Naive thymus-derived CD4-positive, alpha-beta T cell (primary cell): ENCODE data around the gene PLCL1. TPM values are rescaled to one million over a fixed set of nuclear protein-coding genes. Genes with fewer than 3 reads are reported as not detected.
A peak's percentile ranks its signal among the peaks of the same experiment; 100 is the strongest.

Source experiments
- ATAC-seq: fragments of 150-1000 bp; cut with Tn5 transposase; 2 replicates; pipeline ENCODE4 v1.10.0; 2021; ENCODE audit warnings: mild to moderate bottlenecking, moderate library complexity
- CTCF ChIA-PET: fragments of 350-600 bp; sonication (Branson Sonifier 250); formaldehyde crosslinking; loops from one replicate; lab custom pipeline; 2021; ENCODE audit warnings: antibody characterized with exemption; lab: Charles Lee
- POLR2A ChIA-PET: fragments of 350-600 bp; sonication (Branson Sonifier 250); formaldehyde crosslinking; loops from one replicate; lab custom pipeline; 2021; ENCODE audit warnings: antibody characterized with exemption, inconsistent platforms; lab: Charles Lee
- DNase-seq, 9 donors: peaks; one replicate each; pipeline versions ENCODE4 v3.0.0 to v3.0.0-alpha.2; 2020 to 2022; ENCODE audit warnings: mixed read lengths in 1 of 9
- H3K27ac ChIP-seq: one replicate; pipeline ENCODE4 v1.7.0; 2013; ENCODE audit warnings: mild to moderate bottlenecking, low read depth, low read length, moderate library complexity
- H3K27me3 ChIP-seq, 2 donors: one replicate each; pipeline ENCODE4 v1.7.0; 2013; ENCODE audit warnings: low read length in 2 of 2, mild to moderate bottlenecking in 2 of 2, moderate library complexity in 2 of 2; ENCODE audit not compliant: control insufficient read depth in 2 of 2, insufficient read depth in 2 of 2
- H3K36me3 ChIP-seq, 3 experiments: 1 replicate in 2 of 3; 2 replicates in 1 of 3; pipeline ENCODE4 v1.7.0; 2013; ENCODE audit warnings: low read length in 3 of 3, mild to moderate bottlenecking in 3 of 3, moderate library complexity in 1 of 3; ENCODE audit not compliant: insufficient read depth in 3 of 3, control insufficient read depth in 2 of 3
- H3K4me1 ChIP-seq, 2 donors: one replicate each; pipeline ENCODE4 v1.7.0; 2013; ENCODE audit warnings: low read length in 2 of 2, mild to moderate bottlenecking in 2 of 2, moderate library complexity in 1 of 2; ENCODE audit not compliant: control insufficient read depth in 2 of 2, insufficient read depth in 2 of 2
- H3K4me3 ChIP-seq: 2 replicates; pipeline ENCODE4 v1.7.0; 2013; ENCODE audit warnings: mild to moderate bottlenecking, low read length
- H3K9me3 ChIP-seq, 3 experiments: 1 replicate in 2 of 3; 2 replicates in 1 of 3; pipeline ENCODE4 v1.7.0; 2013; ENCODE audit warnings: low read length in 3 of 3; ENCODE audit not compliant: control insufficient read depth in 2 of 3
- H3K27ac Mint-ChIP-seq, 9 donors: one replicate each; pipeline ENCODE4 v1.8.0; 2020 to 2022; ENCODE audit warnings: mixed read lengths in 9 of 9, mild to moderate bottlenecking in 8 of 9, moderate library complexity in 5 of 9, inconsistent platforms in 2 of 9
- H3K27me3 Mint-ChIP-seq, 5 donors: one replicate each; pipeline ENCODE4 v1.8.0; 2021 to 2022; ENCODE audit warnings: mixed read lengths in 5 of 5, mild to moderate bottlenecking in 1 of 5
- H3K36me3 Mint-ChIP-seq, 5 donors: one replicate each; pipeline ENCODE4 v1.8.0; 2020 to 2022; ENCODE audit warnings: mixed read lengths in 5 of 5, mild to moderate bottlenecking in 3 of 5, inconsistent platforms in 1 of 5
- H3K4me1 Mint-ChIP-seq, 7 donors: one replicate each; pipeline ENCODE4 v1.8.0; 2020 to 2022; ENCODE audit warnings: mixed read lengths in 7 of 7, mild to moderate bottlenecking in 3 of 7, inconsistent platforms in 1 of 7
- H3K4me3 Mint-ChIP-seq, 10 donors: one replicate each; pipeline ENCODE4 v1.8.0; 2020 to 2022; ENCODE audit warnings: mild to moderate bottlenecking in 10 of 10, mixed read lengths in 10 of 10, moderate library complexity in 6 of 10, inconsistent platforms in 2 of 10
- H3K9me3 Mint-ChIP-seq, 11 donors: one replicate each; pipeline ENCODE4 v1.8.0; 2020 to 2022; ENCODE audit warnings: mixed read lengths in 11 of 11, mild to moderate bottlenecking in 4 of 11, inconsistent platforms in 1 of 11, moderate library complexity in 1 of 11
- intact Hi-C, 2 donors: fragments of 100-400 bp; cut with micrococcal nuclease; formaldehyde crosslinking; loops; one replicate each; pipeline ENCODE4 v1.15.1; 2023
- polyA plus RNA-seq, 2 donors: library from polyadenylated mRNA; unstranded; fragments of 300-500 nt; fragmentation: Illumina TruSeq; gene quantifications; one replicate each; pipeline ENCODE4 v1.2.3, GENCODE V29; 2021
- total RNA-seq, 6 experiments: library from RNA in 5 of 6; stranded (reverse) in 5 of 6; gene quantifications; 1 replicate in 5 of 6; 2 replicates in 1 of 6; pipeline ENCODE4 v1.2.3 and lab custom pipeline; 2021 to 2026

The PLCL1 gene
- total and polyA plus RNA-seq, 7 experiments from 2014 or later, result 1.8 to 33.7 (median 22.7) TPM

DNA sequence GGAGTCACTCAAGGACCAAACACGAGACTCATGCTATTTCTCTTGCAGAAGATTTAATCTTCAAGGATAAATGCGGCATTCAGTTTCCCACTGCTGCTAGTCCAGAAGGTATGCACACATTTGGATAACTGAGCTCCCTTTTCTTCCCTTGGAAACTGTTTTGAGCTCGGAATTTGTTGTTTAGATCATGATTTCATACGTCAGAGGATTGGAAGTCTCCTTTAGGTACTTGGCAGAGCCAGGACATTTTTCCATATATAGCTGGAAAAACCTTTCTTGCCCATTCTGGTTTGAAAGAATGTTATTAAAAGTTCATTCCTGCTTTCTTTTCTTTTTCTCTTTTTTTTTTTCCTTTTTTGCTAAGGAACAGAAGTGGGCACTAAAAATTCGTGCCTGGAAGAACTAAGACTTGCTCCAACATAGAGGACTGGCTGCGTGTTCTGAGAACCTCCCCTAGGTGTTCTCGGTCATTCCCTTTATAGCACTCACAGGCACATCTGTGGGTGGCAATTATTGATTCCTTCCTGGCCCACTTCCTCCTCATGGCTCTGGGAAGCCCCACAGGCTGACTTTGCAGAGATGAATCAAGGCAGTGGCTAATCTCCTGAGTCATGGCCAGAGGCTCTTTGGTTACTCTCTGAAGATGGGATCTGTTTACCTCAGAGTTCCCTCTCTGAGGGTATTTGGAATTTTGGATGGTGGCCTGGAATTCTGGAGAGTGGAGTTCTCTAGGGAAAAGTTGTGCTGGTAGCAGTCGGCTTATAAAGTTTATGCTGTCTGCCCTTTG is 104.8 kb downstream of the PLCL1 start:
- Mint-ChIP-seq H3K27ac (peak overlapping the region in 1 of 9 donors; percentile 18), H3K9me3 (peaks cover 0 to 1% (median 0%) of the 10 kb centered on the region in 11 donors), H3K4me1 (peaks cover 4 to 77% (median 59%) of the 10 kb centered on the region in 7 donors), H3K36me3 (peaks cover 0 to 29% (median 8%) of the 10 kb centered on the region in 5 donors), H3K27me3 (peaks cover 0 to 48% (median 0%) of the 10 kb centered on the region in 5 donors), H3K4me3 (no peak overlapping the region)
- DNase-seq (no peak), ATAC-seq (no peak)
- Histone ChIP-seq H3K9me3 (no peaks in the 10 kb centered on the region), H3K27me3 (no peaks in the 10 kb centered on the region), H3K4me3 (no peak overlapping the region), H3K4me1 (peaks cover 0 to 12% of the 10 kb centered on the region in 2 donors), H3K27ac (no peak overlapping the region), H3K36me3 (no peaks in the 10 kb centered on the region)
- ChIA-PET POLR2A (interaction anchor here (1.6 kb wide), 1 partner anchor 17 kb away, joined by 6 read pairs; no protein-coding TSS in a partner anchor), CTCF (interaction anchor here (0.6 kb wide), 2 partner anchors 56 to 122 kb away, joined by 3 read pairs; no protein-coding TSS in a partner anchor)
- intact Hi-C loops, result loop anchor here in 1 of 2 donors (2.0 kb wide), 1 partner anchor 16 kb away; no protein-coding TSS in a partner anchor

GRCh38 chr2:197911667-197912066 is 107.3 kb downstream of the PLCL1 start:
- intact Hi-C loops, result no loop called here
- Mint-ChIP-seq H3K27me3 (peaks cover 0 to 50% (median 0%) of the 10 kb centered on the region in 5 donors), H3K4me3 (no peak overlapping the region), H3K36me3 (peaks cover 0 to 42% (median 8%) of the 10 kb centered on the region in 5 donors), H3K27ac (no peak overlapping the region), H3K4me1 (peaks cover 0 to 78% (median 60%) of the 10 kb centered on the region in 7 donors), H3K9me3 (no peaks in the 10 kb centered on the region)
- ChIA-PET CTCF (no interaction called here), POLR2A (interaction anchor here (0.6 kb wide), 1 partner anchor 228 kb away, joined by 3 read pairs; no protein-coding TSS in a partner anchor)
- DNase-seq, result no peak
- ATAC-seq, result no peak
- no peak overlapping the region for H3K4me3 ChIP-seq
- no peaks in the 10 kb centered on the region for H3K36me3 ChIP-seq
- H3K27ac ChIP-seq, result no peak overlapping the region
- H3K9me3 ChIP-seq, result no peaks in the 10 kb centered on the region
- H3K4me1 ChIP-seq, result peaks cover 0 to 21% of the 10 kb centered on the region in 2 donors
- H3K27me3 ChIP-seq, result no peaks in the 10 kb centered on the region

DNA sequence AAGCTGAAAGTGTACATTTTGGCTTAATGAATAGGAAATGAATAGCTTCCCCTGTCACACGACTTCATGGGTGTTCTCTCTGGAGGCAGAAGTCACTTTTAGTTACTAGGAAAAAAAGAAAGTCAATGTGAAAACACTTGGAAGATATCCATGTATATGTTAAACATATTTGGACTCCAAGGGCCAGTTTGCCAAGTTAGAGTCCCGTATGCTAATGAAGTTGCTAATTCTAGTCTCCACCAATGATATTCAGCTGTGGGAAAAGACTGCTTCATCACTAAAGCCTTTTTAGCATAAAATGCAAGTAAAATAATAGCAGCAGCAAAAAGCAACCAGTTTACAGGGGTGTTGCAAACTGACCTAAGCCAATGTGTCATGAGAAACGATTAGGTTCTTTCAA is 108.7 kb downstream of the PLCL1 start:
- Histone ChIP-seq H3K27me3 (no peaks in the 10 kb centered on the region), H3K4me1 (peaks cover 0 to 21% of the 10 kb centered on the region in 2 donors), H3K36me3 (no peaks in the 10 kb centered on the region), H3K27ac (no peak overlapping the region), H3K9me3 (no peaks in the 10 kb centered on the region), H3K4me3 (no peak overlapping the region)
- no peak for DNase-seq
- intact Hi-C loops, result no loop called here
- Mint-ChIP-seq H3K27ac (no peak overlapping the region), H3K4me3 (no peak overlapping the region), H3K9me3 (peaks cover 0 to 6% (median 0%) of the 10 kb centered on the region in 11 donors), H3K4me1 (peaks cover 0 to 75% (median 49%) of the 10 kb centered on the region in 7 donors), H3K27me3 (peaks cover 0 to 39% (median 0%) of the 10 kb centered on the region in 5 donors), H3K36me3 (peaks cover 0 to 47% (median 17%) of the 10 kb centered on the region in 5 donors)
- CTCF ChIA-PET, result no interaction called here
- POLR2A ChIA-PET, result interaction anchor here (1.0 to 1.3 kb wide), 2 partner anchors 21 to 61 kb away, joined by 3 read pairs; no protein-coding TSS in a partner anchor
- no peak for ATAC-seq

DNA sequence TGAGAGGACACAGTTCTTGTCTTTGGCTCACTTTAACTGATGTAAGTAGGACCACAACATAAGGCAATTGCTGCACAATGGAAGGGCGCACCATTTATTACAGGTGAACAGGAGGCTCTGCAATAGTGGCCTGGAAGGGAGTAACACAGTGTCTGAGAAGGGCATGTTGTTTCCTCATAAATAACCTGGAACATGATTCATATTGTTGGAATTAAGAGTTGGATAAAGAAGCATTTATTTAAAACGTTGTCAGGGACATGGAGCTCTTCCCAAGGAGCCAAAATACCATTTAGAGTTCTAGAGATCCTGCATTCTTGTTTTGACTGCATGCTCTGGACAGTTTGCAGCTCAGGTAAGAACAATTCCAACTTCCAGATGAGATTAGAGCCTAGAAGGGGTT is 110.4 kb downstream of the PLCL1 start:
- intact Hi-C loops, result no loop called here
- ChIA-PET POLR2A (no interaction called here), CTCF (interaction anchor here (0.8 kb wide), 1 partner anchor 45 kb away, joined by 3 read pairs; no protein-coding TSS in a partner anchor)
- Mint-ChIP-seq H3K4me3 (peak overlapping the region in 2 of 10 donors; percentile 15 to 50), H3K9me3 (peaks cover 0 to 6% (median 0%) of the 10 kb centered on the region in 11 donors), H3K27me3 (peaks cover 0 to 27% (median 0%) of the 10 kb centered on the region in 5 donors), H3K27ac (peak overlapping the region in 3 of 9 donors; percentile 2 to 59 (median 38)), H3K4me1 (peaks cover 4 to 74% (median 48%) of the 10 kb centered on the region in 7 donors), H3K36me3 (peaks cover 2 to 44% (median 20%) of the 10 kb centered on the region in 5 donors)
- peaks cover 0 to 15% of the 10 kb centered on the region in 2 donors for H3K4me1 ChIP-seq
- H3K36me3 ChIP-seq, result no peaks in the 10 kb centered on the region
- ATAC-seq (no peak), DNase-seq (no peak)
- no peaks in the 10 kb centered on the region for H3K27me3 ChIP-seq
- H3K27ac ChIP-seq, result no peak overlapping the region
- H3K9me3 ChIP-seq, result no peaks in the 10 kb centered on the region
- no peak overlapping the region for H3K4me3 ChIP-seq

DNA sequence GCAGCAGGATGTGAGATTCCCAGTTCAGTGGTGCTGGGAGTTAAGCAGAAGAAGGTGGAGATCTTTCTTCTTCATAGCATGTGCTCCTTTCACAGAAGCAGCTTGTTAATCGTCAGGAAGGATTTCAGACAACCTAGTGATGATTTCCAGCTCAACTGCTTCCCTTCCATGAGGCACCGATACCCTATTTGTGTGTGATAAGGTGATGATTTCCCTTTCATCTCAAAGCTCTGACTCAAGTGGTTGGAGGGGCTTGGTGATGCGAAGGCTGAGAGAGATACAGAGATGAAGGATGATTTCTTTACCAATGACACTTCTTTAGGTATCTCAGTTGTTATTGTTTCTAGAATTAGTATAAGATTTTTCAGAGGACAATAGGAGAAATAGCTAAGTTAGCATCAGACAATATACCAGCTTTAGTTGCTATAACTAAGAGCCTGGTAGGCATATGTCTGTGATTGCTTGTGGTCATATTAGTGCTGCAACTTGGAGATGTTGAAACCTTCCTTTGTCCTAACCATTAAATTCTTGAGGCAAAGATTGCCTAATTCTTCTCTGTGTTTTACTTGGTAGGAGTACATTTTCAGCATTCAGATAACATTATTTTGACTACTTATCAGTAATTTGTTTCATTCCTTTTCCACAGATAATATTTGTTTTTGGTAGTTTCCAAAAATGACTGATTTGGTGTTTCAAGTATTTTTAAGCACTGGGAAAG is 111.3 kb downstream of the PLCL1 start:
- Histone ChIP-seq H3K27me3 (no peaks in the 10 kb centered on the region), H3K4me3 (no peak overlapping the region), H3K36me3 (no peaks in the 10 kb centered on the region), H3K4me1 (peaks cover 0 to 15% of the 10 kb centered on the region in 2 donors), H3K27ac (no peak overlapping the region), H3K9me3 (no peaks in the 10 kb centered on the region)
- no peak for ATAC-seq
- ChIA-PET POLR2A (interaction anchor here (0.7 kb wide), 1 partner anchor 57 kb away, joined by 4 read pairs; no protein-coding TSS in a partner anchor), CTCF (interaction anchor here (0.7 to 0.8 kb wide), 2 partner anchors 46 to 132 kb away, joined by 3 to 5 read pairs; no protein-coding TSS in a partner anchor)
- H3K27me3 Mint-ChIP-seq, result peaks cover 0 to 19% (median 0%) of the 10 kb centered on the region in 5 donors
- intact Hi-C loops, result loop anchor here in 1 of 2 donors (2.0 kb wide), 1 partner anchor 13 kb away; no protein-coding TSS in a partner anchor
- H3K36me3 Mint-ChIP-seq, result peaks cover 2 to 42% (median 20%) of the 10 kb centered on the region in 5 donors
- H3K27ac Mint-ChIP-seq, result peak overlapping the region in 3 of 9 donors; percentile 16 to 72 (median 59)
- peaks cover 4 to 71% (median 43%) of the 10 kb centered on the region in 7 donors for H3K4me1 Mint-ChIP-seq
- H3K9me3 Mint-ChIP-seq, result peaks cover 0 to 9% (median 0%) of the 10 kb centered on the region in 11 donors
- peak overlapping the region in 4 of 10 donors; percentile 2 to 31 (median 20) for H3K4me3 Mint-ChIP-seq
- DNase-seq, result no peak

GRCh38 chr2:197919487-197919886 is 115.1 kb downstream of the PLCL1 start:
- intact Hi-C loops, result loop anchor here in 1 of 2 donors (2.0 kb wide), 1 partner anchor 15 kb away; no protein-coding TSS in a partner anchor
- ATAC-seq (peak; percentile 57), DNase-seq (no peak)
- H3K27ac ChIP-seq, result no peak overlapping the region
- Mint-ChIP-seq H3K4me1 (peaks cover 4 to 63% (median 47%) of the 10 kb centered on the region in 7 donors), H3K9me3 (peaks cover 0 to 10% (median 2%) of the 10 kb centered on the region in 11 donors), H3K27ac (peak overlapping the region in 1 of 9 donors; percentile 45), H3K4me3 (peak overlapping the region in 2 of 10 donors; percentile 10 to 27), H3K36me3 (peaks cover 2 to 41% (median 24%) of the 10 kb centered on the region in 5 donors), H3K27me3 (peaks cover 0 to 19% (median 0%) of the 10 kb centered on the region in 5 donors)
- H3K36me3 ChIP-seq, result no peaks in the 10 kb centered on the region
- ChIA-PET POLR2A (no interaction called here), CTCF (no interaction called here)
- no peak overlapping the region for H3K4me3 ChIP-seq
- no peaks in the 10 kb centered on the region for H3K27me3 ChIP-seq
- peaks cover 0 to 11% of the 10 kb centered on the region in 2 donors for H3K4me1 ChIP-seq
- H3K9me3 ChIP-seq, result no peaks in the 10 kb centered on the region
